ENCODE results near the gene CELA3A.
"Not testable (repeated sequence)": the region's sequence is repeated elsewhere in the genome, so short reads cannot be mapped to it uniquely, and the experiment has no call there.

Gene CELA3A

DNA sequence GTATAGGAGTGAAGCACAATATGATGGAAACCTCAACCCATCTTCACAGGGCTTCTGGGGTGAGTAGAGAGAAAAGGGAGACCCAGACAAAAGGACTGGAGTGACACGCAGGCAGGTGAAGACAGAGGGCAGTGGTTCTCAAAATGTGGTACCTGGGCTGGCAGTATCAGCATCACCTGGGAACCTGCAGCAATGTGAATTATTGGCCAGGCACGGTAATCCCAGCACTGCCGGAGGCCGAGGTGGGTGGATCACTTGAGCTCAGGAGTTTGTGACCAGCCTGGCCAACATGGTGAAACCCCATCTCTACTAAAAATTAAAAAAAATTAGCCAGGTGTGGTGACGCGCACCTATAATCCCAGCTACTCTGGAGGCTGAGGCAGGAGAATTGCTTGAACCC lies 19.3 kb upstream of the CELA3A start:
- not testable (repeated sequence) for DNase-seq

DNA sequence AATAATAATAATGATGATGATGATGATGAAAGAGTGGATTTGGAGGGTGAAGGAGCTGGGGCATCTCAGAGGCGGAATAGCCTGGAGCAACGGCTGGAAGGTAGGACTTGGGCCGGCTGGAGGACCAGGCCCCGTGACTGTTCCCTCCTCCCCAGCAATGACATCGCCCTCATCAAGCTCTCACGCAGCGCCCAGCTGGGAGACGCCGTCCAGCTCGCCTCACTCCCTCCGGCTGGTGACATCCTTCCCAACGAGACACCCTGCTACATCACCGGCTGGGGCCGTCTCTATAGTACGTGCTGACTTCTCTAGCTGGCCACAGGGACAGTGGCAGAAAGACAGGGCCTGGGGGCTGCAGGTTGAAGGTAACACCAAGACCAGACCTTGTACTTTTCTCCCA lies 17.9 kb upstream of the CELA3A start:
- DNase-seq, result not testable (repeated sequence)

DNA sequence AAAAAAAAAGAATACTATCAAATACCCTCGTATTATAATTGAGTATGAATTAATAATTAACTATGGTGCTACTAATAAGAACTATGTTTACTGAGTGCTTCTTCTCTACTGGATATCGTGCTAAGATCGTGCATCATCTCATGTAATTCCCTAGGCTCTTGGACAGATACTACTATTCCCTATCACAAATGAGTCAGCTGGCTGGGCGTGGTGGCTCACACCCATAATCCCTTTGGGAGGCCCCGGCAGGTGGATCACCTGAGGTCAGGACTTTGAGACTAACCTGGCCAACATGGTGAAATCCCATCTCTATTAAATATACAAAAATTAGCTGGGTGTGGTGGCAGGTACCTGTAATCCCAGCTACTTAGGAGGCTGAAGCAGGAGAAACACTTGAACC lies 15.6 kb upstream of the CELA3A start:
- DNase-seq, result not testable (repeated sequence)

DNA sequence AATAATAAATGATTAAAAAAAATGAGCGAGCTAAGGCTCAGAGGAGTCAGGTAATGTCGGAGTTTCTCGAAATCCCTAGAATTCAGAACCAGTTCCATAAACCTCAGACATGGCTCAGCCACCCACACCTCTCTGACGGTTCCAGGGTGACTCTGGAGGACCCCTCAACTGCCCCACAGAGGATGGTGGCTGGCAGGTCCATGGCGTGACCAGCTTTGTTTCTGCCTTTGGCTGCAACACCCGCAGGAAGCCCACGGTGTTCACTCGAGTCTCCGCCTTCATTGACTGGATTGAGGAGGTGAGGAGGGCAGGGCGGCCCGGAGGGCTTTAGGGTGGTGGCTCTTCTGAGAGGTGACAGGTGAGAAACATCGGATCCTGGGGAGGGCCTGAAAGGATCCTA lies 15.1 kb upstream of the CELA3A start:
- not testable (repeated sequence) for DNase-seq

DNA sequence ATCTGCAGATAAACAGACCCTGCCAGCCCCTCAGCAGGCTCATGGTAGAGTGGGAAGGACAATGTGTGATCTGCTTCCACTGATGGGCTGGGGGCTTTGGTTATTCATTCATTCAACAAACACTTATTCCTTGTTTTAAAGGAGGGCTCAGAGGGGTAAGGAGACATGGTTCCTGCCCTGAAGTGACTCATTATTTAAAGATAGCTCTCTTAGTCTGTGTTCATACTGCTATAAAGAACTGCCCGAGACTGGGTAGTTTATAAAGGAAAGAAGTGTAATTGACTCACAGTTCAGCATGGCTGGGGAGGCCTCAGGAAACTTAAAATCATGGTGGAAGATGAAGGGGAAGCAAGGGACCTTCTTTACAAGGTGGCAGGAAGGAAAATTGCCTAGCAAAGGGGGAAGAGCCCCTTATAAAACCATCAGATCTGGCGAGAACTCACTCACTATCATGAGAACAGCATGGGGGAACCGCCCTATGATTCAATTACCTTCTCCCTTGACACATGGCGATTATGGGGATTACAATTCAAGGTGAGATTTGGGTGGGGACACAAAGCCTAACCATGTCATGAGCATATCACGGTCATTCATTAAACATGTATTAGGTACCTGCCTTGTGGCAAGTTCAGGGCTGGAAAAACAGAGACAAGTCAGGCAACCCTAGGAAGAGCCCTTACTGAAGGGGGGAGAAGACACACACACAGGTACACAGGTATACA lies 11.6 kb upstream of the CELA3A start:
- DNase-seq, result not testable (repeated sequence)

DNA sequence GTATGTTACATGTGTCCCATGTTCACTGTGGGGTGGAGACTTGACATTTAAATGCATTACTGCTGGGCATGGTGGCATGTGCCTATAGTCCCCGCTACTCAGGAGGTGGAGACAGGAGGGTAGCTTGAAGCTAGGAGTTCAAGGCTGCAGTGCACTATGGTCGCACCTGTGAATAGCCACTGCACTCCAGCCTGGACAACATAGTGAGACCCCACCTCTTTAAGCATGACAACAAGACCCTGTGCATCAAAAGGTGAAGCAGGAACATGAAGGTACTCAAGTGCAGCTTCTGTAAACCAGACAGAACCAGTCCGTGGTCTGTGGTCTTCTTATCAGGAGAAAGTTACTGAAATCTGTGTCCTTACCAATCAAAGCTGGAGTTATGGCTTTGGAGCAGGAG lies 9.3 kb upstream of the CELA3A start:
- not testable (repeated sequence) for DNase-seq

DNA sequence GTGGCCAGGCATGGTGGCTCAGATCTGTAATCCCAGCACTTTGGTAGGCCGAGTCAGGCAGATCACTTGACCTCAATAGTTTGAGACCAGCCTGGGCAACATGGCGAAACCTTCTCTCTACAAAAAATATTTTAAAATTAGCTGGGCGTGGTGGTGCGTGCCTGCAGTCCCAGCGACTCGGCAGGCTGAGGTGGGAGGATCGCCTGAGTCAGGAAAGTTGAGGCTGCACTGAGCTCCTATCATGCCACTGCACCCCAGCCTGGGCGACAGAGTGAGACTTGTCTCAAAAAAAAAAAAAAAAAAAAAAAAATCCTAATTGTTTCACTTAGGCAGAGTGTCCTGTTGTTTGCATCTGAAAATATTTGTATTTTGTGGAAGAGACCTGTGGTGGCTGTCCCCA lies 6.7 kb upstream of the CELA3A start:
- not testable (repeated sequence) for DNase-seq

DNA sequence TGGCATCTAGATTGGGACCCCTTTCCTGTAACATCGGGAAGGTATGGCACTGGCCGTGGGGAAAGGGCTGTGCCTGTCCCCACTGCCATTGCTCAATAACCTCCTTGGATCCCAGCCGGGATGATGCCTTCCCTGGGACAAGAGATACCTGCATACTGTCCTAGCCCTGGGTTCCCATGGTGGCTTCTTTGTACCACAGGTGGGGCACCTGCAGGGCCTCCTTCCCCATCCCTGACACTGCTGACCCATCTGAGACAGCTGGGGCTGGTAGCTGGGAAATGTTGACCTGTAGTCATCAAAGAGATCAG lies 4.8 kb upstream of the CELA3A start:
- not testable (repeated sequence) for DNase-seq

DNA sequence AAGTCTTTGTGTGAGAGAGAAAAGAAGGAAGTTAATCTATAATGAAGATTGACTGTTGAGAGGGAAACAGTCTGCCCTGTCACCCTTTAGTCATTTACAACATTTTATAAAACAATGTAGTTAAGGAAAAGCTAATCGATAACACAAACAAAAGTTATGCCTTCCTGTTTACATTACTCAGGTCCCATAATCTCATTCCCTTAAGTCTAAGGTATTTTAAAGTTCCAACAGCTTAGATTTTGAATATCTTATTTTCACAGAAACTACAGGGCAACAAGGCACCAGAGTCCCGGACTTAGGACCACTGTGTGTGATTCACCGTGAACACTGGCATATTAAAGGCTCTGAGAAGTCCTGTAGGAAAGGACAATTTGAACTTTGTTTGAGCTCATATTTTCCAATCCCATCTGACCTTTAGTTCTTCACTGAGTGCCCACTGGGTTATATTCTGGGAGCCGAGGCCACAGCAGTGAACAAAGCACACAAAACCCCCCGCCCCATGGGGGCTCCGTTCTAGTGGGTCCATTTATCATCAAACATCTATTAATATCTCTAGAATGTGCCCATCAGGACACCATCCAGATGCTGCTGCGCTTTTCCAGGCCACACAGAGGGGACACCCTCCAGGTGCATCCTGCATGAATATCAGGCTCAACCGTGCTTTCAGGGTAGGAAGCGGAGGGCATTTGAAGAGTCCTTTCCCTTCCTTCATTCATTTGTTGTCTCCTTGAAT lies 3.4 kb upstream of the CELA3A start:
- not testable (repeated sequence) for DNase-seq

DNA sequence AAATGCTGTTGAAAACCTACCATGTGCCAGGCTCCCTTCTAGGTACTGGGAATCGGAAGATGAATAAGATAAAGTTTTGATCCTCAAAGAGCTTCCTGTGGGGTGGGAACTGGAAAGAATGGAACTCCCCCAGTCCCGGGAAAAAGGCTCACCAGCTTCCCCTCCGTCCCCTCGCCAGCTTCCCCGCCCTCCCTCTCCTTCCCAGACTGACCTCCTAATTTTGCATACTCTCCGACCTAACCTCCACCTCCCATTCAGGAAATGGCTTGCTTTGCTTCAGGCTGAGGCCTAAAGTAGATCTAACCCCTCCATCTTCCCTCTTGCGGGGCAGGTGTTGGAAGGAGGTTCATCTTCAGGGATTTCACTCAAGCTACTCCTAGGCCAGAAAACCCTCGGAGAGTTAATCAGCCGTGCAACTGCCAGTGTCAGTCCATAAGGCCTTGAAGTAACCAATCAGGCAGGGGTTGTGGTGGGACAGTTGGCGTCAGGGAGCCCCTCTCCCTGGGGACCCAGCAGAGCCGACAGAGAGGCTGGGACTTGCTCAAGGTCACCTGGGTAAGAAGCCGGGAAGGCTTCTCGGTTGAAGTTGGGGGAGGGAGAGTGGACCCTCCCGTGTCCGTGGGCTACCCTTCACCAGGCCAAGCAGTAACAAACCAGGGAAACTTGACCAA lies 2.7 kb upstream of the CELA3A start:
- not testable (repeated sequence) for DNase-seq

DNA sequence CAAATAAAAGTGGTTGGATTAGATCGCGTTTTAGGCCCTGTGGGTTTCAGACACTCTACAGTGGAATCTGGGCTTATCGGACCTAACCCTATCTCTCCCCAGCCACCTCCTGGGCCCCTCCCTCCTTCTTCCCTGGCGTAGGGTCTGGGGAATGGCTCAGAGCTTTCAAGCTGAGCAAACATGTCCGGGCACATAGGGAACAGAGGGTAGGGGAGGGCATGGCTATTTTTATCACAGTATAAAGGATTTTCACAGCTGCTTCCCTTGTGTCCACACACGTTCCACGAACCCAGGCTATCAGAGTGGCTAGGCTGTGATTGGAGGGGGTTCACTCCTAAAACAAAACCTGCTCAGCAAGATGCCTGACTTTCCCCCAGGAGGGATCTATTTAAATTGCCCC lies 1.8 kb upstream of the CELA3A start:
- DNase-seq, result not testable (repeated sequence)

DNA sequence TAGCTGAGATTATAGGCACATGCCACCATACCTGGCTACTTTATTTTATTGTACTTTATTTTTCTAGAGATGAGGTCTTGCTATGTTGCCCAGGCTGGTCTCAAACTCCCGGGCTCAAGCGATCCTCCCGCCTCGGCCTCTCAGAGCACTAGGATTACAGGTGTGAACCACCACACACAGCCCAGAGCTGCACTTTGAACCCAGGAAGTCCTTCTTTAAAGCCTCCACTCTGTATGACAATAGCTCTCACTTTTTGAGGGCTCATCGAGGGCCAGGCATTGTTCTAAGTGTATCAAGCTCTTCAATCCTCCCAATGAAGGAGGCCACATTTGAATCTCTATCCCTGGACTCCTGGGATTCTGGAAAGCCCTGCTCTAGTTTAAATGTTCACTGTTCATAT lies 1.0 kb downstream of the CELA3A start:
- not testable (repeated sequence) for DNase-seq

DNA sequence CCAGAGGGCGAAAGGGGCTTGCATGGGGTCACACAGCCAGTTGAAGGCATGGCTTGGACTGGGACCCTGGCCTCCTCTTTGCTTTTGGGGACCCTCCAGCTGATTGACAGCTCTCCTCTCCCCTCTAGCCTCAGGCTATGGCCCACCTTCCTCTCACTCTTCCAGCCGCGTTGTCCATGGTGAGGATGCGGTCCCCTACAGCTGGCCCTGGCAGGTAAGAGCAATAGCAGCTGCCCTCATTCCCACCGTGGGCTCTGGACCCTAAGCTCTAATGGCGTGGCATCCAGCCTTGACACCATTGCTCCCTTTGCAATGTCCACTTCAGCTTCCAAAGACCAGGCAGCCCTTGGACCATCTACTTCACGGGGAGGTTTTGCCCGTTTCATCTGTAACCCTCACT lies 1.4 kb downstream of the CELA3A start:
- not testable (repeated sequence) for DNase-seq

DNA sequence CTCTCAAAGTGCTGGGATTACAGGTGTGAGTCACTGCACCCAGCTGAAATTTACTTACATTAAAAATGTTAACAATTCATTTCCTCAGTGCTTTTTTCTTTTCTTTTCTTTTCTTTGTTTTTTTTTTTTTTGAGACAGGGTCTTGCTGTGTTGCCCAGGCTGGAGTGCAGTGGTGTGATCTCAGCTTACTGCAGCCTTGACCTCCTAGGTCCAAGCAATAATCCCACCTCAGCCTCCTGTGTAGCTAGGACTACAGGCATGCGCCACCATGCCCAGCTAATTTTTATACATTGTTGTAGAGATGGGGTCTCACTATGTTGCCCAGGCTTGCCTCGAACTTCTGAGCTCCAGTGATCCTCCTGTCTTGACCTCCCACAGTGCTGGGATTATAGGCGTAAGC lies 2.5 kb downstream of the CELA3A start:
- DNase-seq, result not testable (repeated sequence)

DNA sequence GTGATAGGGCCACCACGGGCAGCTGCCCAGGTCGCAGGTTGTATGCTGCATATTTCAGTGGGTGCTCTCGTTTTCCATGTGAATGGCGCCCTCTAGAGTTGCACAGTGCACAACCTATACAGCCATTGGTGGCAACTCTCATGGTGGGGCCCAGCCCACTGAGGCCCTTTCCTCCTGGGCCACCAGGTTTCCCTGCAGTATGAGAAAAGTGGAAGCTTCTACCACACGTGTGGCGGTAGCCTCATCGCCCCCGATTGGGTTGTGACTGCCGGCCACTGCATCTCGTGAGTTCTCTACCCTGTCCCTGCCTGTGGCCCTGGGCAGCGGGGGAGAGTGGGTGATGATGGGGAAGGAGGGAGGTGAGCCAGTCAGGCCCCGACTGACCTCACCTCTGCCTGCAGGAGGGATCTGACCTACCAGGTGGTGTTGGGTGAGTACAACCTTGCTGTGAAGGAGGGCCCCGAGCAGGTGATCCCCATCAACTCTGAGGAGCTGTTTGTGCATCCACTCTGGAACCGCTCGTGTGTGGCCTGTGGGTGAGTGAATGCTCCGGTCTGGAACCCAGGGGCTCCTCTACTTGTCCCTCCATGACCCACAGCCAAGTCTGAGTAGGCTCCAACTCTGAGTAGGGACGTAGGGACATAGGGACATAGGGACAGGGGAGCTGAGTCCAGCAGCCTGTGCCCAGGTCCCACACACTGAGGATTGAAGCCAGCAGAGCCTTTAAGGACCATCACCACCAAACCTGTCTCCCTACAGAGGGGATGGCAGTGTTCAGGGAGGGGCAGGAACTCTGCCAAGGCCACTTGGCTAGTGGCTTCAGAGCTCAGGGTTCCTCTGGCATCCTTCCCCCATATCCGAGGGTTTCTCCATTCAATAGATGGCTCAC lies 4.0 kb downstream of the CELA3A start:
- peak; percentile 13 to 64 for DNase-seq

DNA sequence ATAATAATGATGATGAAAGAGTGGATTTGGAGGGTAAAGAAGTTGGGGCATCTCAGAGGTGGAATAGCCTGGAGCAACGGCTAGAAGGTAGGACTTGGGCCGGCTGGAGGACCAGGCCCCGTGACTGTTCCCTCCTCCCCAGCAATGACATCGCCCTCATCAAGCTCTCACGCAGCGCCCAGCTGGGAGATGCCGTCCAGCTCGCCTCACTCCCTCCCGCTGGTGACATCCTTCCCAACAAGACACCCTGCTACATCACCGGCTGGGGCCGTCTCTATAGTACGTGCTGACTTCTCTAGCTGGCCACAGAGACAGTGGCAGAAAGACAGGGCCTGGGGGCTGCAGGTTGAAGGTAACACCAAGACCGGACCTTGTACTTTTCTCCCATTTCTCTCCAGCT lies 5.3 kb downstream of the CELA3A start:
- DNase-seq, result not testable (repeated sequence)

DNA sequence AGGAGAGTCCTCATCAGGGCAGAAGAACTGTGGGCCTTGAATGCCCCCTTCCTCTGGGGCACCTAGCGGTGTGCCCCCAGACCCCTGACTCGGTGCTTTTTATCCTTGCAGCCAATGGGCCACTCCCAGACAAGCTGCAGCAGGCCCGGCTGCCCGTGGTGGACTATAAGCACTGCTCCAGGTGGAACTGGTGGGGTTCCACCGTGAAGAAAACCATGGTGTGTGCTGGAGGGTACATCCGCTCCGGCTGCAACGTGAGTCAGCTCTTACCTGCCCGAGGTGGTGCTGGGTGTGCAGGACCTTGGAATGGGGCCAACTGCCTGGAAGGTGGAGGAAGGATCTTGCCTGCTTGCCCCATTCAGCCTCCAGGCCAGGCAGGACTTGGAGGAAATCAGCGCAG lies 5.8 kb downstream of the CELA3A start:
- not testable (repeated sequence) for DNase-seq

DNA sequence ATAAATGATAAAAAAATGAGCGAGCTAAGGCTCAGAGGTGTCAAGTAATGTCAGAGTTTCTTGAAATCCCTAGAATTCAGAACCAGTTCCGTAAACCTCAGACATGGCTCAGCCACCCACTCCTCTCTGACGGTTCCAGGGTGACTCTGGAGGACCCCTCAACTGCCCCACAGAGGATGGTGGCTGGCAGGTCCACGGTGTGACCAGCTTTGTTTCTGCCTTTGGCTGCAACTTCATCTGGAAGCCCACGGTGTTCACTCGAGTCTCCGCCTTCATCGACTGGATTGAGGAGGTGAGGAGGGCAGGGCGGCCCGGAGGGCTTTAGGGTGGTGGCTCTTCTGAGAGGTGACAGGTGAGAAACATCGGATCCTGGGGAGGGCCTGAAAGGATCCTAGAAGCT lies 8.1 kb downstream of the CELA3A start:
- DNase-seq, result not testable (repeated sequence)

DNA sequence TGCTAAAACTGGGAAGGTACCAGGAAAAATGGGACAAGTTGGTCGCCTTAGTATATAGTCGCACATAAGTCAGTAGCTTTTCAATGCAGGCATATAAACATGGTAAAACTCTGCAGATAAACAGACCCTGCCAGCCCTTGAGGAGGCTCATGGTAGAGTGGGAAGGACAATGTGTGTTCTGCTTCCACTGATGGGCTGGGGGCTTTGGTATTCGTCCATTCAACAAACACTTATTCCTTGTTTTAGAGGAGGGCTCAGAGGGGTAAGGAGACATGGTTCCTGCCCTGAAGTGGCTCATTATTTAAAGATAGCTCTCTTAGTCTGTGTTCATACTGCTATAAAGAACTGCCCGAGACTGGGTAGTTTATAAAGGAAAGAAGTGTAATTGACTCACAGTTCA lies 11.3 kb downstream of the CELA3A start:
- not testable (repeated sequence) for DNase-seq

DNA sequence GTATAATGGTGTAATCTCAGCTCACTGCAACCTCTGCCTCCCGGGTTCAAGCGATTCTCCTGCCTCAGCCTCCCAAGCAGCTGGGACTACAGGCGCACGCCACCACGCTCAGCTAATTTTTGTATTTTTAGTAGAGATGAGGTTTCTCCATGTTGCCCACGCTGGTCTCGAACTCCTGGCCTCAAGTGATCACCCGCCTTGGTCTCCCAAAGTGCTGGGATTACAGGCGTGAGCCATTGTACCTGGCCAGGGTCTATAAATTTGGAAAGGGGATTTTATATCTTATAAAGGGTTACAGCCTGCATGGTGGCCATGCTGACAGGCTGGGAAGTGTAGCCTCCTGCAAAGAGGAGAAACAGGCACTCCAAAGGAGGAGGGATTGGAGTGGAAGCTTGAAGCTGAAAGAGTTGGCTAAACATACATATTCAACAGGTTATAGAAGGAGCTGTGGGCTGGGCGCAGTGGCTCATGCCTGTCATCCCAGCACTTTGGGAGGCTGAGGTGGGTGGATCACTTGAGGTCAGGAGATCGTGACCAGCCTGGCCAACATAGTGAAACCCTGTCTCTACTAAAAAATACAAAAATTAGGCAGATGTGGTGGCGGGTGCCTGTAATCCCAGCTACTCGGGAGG lies 13.2 kb downstream of the CELA3A start:
- not testable (repeated sequence) for DNase-seq

DNA sequence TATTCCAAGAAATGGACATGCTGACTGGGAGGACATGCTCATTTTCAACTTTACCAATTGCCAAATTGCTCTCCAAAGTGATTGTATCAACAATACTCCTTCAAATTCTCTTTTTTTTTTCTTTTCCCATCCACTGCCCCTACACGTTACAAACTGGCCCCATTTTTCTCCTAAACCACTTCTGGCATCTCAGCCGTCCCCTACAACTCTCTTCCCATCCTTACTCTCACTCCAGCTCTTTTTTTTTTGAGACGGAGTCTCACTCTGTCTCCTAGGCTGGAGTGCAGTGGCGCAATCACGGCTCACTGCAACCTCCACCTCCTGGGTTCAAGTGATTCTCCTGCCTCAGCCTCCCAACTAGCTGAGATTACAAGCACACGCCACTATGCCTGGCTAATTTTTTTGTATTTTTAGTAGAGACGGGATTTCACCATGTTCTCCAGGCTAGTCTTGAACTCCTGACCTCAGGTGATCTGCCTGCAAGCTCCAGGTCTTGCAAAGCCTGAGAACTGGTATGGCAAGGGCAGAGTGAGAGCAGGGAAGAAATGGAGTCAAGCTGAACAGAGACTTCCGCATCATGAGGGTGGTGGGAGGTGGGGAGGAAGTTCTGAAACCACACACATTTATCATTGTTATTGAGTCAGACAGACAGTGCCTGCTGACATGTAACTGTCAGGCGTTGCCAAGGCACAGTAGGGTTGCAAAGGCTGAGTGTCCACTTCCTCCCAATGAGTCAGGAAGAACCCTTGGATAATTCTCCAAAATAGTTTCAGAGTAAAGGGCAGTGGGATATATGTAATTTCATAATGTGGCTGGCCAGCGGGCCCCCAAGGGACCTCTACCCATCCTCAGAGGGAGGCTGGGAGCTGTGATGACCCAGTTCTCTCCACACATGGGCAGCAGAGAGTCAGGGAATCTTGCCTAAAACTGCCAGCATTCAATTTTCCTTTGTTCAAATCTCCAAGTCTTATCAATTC lies 17.4 kb downstream of the CELA3A start:
- DNase-seq, result no peak
